Stimulated activated CD4-positive, alpha-beta T cell treated with anti-CD3 and anti-CD28 coated beads, TNF-alpha, amount 100 ng/mL, for 1 hour (primary cell): ENCODE results near the gene RASGRP1.
"Not testable (repeated sequence)": the region's sequence is repeated elsewhere in the genome, so short reads cannot be mapped to it uniquely, and the experiment has no call there.

Experiments used
- DNase-seq, 3 donors: peaks; one replicate each; pipeline ENCODE4 v3.0.0-alpha.2; 2020; ENCODE audit warnings: low read depth in 3 of 3, low spot score in 1 of 3

Gene RASGRP1

GRCh38 chr15:38564557-38565286 is at the start of gene RASGRP1:
Gene RASGRP1, minus strand, starts transcription at chr15:38564814. Its CDS starts 186 bp downstream, at chr15:38564628.
- peak; percentile 60 to 79 (median 71) for DNase-seq

DNA sequence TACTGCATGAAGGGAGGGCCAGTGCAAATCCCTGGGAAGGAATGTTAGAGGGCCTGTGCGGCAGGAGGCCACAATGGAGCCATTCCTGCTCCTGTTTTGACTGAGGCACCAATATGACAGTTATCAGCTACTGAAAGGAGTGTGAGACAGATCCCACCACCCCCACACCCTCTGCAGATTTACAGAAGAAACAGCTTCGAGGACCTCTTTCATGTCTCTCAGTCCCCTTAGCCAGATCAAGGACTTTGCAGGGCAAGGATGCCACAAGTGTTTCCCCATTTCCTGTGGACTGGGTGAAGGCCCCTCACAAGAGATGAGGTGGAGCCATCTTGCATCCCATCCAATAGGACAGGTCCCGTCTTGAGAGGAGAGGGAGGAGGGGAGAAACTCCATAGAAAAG is 48.5 kb upstream of the RASGRP1 start:
- no peak for DNase-seq

- DNase-seq = no peak
Observed at GRCh38 chr15:38612159-38612863, 47.7 kb upstream of the RASGRP1 start.

DNA sequence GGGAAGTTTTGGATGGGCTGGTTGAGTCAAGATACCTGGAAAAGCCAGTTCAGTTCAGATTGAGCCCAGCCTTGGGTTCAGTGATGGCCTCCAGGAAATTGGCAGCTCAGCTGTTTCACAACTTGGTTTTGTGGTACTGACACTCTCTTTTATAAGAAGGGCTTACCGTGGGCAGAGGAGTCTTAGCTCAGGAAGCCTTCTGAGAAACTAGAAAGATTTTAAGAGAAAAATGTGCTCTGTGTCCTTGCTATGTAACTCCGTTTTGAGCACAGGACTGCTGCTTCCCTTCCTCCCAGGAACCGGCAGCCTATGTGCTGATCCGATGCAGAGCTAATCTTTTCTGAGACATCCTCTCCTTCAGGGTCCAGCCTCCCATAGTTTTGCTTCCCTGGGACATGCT is 46.6 kb upstream of the RASGRP1 start:
- no peak for DNase-seq

DNA sequence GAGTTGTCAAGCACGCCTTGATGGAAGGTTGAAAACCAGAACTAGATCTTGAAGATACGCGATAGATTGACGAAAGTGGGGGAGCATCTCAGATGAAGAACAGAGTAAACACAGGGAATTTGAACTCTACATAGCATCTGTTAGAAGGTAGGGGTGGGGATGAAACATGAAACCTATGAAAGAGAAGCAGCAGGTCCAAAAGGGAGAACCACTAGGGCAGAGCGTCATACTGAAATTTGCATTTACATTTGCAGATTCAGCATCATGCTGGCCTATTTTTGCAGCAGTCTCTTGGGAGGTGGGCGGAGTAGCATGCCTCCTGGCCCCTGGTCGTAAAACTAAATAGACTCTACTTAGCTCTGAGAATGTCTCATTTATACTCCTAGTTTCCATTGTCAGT is 46.1 kb upstream of the RASGRP1 start:
- DNase-seq = no peak

DNA sequence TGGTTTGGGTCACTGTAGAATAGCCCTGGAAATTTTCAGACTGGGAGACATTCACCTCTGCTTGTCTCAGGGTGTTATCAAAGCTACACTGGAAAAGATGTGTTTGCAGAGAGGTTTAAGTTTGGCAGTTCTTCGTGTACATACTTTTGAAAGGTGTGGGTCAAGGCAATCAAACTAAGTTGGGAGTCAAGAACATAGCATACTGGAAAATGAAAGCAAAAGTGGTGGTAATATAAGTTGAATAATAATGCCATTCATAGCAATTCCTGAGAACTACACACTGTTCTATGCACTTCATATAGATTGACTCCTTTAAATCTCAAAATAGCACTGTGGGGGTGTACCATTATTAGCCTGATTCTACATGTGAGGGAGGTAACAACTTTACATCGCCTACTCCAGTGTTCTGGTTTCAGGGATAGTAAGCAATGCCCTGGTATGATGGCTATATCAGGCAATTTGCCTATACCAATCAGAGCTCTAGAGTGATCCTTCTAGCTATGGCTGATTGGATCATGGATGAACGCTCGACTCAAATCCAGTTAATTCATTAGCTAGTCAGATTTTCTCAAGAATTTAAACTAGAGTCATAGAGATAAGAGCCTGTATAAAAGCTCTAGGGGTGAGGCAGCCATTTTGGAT is 44.6 kb upstream of the RASGRP1 start:
- DNase-seq = no peak

GRCh38 chr15:38608682-38609081 is 44.1 kb upstream of the RASGRP1 start:
- no peak for DNase-seq

DNA sequence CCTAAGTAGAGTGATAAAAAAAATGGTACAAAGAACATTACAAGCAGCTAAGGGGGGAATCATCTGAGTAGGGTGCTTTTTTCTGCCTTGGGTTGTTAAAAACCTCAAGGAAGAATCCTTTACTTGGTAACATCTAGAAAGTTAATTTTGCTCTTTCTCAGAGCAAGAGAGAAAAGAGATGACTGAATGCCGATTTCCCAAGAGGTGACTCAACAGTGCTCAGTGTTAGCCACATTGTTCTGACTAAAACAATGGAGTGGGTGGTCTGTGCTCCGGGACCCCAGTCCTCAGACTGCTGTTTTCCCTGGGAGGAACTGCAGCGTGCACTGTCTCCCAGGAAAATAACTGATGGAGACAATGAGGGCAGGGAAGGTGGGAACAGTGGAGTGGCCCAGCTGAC is 41.1 kb upstream of the RASGRP1 start:
- DNase-seq = no peak

DNA sequence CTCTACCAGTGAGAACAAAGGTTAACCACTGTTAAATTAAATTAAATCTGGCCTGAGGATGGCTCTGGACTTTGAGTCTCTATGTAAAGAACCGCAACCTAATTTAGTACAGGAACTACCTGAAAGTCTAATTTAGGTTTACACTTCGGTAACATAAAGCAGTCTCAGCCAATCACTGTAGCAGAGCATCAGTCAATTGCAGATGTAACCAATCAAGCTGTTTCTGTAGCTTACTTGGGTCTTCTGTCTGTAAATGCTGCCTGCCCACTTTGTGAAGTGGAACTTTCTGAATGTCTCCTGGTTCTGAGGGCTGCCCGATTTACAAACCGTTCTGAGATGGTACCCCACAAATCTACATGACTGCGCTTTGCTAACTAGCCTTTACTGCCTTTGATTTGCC is 39.1 kb upstream of the RASGRP1 start:
- no peak for DNase-seq

GRCh38 chr15:38602910-38603670 is 38.5 kb upstream of the RASGRP1 start:
- DNase-seq = no peak

GRCh38 chr15:38600236-38600635 is 35.6 kb upstream of the RASGRP1 start:
- DNase-seq = no peak

DNA sequence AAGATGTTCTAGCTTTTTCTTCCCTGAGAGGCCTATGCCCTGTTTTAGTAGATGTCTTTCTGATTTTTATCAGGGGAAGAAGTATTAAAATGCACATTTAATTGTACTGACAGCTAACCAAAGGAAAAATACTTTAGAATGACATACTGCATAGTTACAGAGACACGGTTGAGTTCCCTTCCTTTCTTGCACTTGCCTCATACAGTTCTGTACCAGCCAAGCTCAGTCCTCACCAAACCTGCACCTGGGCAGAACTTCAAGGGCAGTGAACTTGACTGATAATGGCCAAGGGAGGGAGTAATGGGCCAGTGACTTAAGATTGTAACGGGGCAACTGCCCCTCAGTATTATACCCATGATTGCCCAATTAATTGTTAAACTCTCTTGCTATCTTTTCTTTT is 34.1 kb upstream of the RASGRP1 start:
- DNase-seq = no peak

DNA sequence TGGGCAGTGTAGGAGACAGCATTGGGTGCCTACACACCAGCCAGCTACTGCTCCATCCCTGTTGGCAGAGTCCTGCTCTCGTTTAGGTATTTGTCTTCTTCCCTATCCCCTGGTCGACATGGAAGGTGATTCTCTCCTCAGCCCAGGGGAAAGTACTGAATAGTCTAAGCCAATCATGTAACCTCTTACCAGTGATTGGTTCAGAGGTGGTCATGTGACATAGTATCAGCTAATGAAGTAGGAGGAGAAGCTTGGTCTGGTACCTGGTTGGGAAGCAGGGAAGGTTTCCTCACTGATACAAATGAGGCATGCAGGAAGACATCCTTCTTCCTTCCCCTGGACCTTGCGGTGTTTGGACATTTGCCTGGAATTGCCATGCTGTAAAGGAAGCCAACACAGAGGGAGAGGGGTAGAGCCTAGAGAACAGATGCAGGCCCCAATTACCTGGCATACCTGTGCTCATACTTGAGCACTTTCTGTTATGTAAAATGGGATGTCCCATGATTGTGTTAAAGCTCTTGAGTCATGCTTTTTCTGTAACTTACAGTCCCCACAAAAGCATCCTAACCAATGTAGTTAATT is 32.7 kb upstream of the RASGRP1 start:
- no peak for DNase-seq

DNA sequence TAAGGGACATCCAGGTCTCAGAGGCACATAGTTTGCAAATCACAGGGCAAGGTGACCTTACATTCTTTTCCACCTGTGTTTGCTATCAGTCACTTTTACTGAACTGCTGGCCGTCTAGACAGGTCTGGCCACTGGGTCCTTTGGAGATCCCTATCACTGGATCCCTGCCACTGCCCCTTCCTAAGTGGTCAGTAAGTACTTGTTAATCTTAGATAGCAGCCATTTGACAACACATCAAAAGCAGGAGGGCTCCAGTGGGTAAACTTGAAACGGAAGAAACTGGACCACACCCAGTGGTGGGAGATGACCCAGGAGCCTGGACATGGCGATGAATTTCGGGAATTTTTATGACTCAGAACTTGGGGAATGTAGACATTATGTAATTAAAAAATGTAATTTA is 28.9 kb upstream of the RASGRP1 start:
- DNase-seq = no peak

GRCh38 chr15:38589502-38589901 is 24.9 kb upstream of the RASGRP1 start:
- no peak for DNase-seq

- DNase-seq = no peak
Observed at GRCh38 chr15:38588672-38589071, 24.1 kb upstream of the RASGRP1 start.

GRCh38 chr15:38587214-38587613 is 22.6 kb upstream of the RASGRP1 start:
- DNase-seq = no peak

- DNase-seq = not testable (repeated sequence)
Observed at GRCh38 chr15:38586005-38586404, 21.4 kb upstream of the RASGRP1 start.

GRCh38 chr15:38578626-38579025 is 14.0 kb upstream of the RASGRP1 start:
- no peak for DNase-seq

GRCh38 chr15:38577424-38577987 is 12.9 kb upstream of the RASGRP1 start:
- DNase-seq = no peak

DNA sequence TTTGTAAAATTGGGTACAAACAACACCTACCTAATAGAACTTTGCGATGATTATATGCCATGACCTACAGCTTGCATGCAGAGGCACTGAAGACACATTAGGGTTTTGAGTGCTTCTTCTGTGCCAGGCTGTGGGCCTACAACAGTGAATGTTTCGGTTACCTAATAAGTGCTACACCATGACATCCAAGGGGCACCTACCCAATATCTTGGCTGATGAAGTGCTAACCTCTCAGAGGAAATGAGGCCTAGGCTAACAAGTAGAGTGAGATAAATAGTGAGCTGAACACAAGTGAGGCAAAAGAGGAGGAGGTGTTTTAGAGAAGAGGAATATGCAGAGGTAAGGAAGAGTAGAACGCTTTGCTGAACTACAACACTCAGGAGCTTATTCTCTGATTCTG is 12.2 kb upstream of the RASGRP1 start:
- DNase-seq = no peak
